AG04449 (cell line): ENCODE data around the gene DCAF15.

Experiments used
- CTCF ChIA-PET: fragments of 350-600 bp; formaldehyde crosslinking; extraction: SDS; loops from one replicate; lab custom pipeline; 2021; ENCODE audit warnings: antibody characterized with exemption; lab: Yijun Ruan, JAX
- POLR2A ChIA-PET: fragments of 400-600, 350-600 bp; formaldehyde crosslinking; extraction: SDS; loops from one replicate; lab custom pipeline; 2020; ENCODE audit warnings: antibody characterized with exemption, inconsistent platforms; lab: Yijun Ruan, JAX
- DNase-seq: peaks from one replicate; pipeline ENCODE4 v3.0.0-alpha.2; 2010; ENCODE audit warnings: low read depth, low spot score
- H3K4me3 ChIP-seq: 2 replicates; pipeline ENCODE4 v1.5.1; 2011; ENCODE audit warnings: low read depth, mild to moderate bottlenecking, control low read depth, low read length
- CTCF ChIP-seq: IDR thresholded peaks from one replicate; pipeline ENCODE4 v1.5.1; 2011; ENCODE audit warnings: mild to moderate bottlenecking, moderate library complexity, low read length, control low read depth, inconsistent platforms; ENCODE audit not compliant: insufficient read depth; ENCODE audit errors: missing control alignments

Gene DCAF15

GRCh38 chr19:13996928-13997630 is 44.8 kb downstream of the DCAF15 start:
- CTCF ChIA-PET: interaction anchor here (1.2 kb wide), 2 partner anchors 9 to 17 kb away, joined by 3 to 4 read pairs; no protein-coding TSS in a partner anchor
- no peak overlapping the region for H3K4me3 ChIP-seq
- TF ChIP-seq CTCF: no peak
- POLR2A ChIA-PET: interaction anchor here (0.6 to 1.0 kb wide), 2 partner anchors 9 to 297 kb away, joined by 3 read pairs; partner anchors contain the start of gene RFX1
- no peak for DNase-seq

GRCh38 chr19:13997631-13997962 is 45.3 kb downstream of the DCAF15 start:
- no peak overlapping the region for H3K4me3 ChIP-seq
- CTCF ChIA-PET: interaction anchor here (1.2 kb wide), 2 partner anchors 10 to 17 kb away, joined by 3 to 4 read pairs; no protein-coding TSS in a partner anchor
- no peak for TF ChIP-seq CTCF
- POLR2A ChIA-PET: interaction anchor here (0.6 to 1.0 kb wide), 2 partner anchors 9 to 296 kb away, joined by 3 read pairs; partner anchors contain the start of gene RFX1
- DNase-seq: no peak

- no peak for TF ChIP-seq CTCF
- ChIA-PET CTCF (interaction anchor here (0.6 to 1.5 kb wide), 3 partner anchors 11 to 118 kb away, joined by 3 to 4 read pairs (median 4); partner anchors contain the start of gene RLN3), POLR2A (interaction anchor here (0.7 kb wide), 1 partner anchor 45 kb away, joined by 5 read pairs; no protein-coding TSS in a partner anchor)
- DNase-seq: no peak
- no peak overlapping the region for H3K4me3 ChIP-seq
These were observed 46.1 kb downstream of the DCAF15 start for GRCh38 chr19:13998426-13998825.

- H3K4me3 ChIP-seq: no peak overlapping the region
- TF ChIP-seq CTCF: no peak
- no peak for DNase-seq
- ChIA-PET POLR2A (interaction anchor here (0.7 kb wide), 1 partner anchor 46 kb away, joined by 5 read pairs; no protein-coding TSS in a partner anchor), CTCF (interaction anchor here (1.5 kb wide), 1 partner anchor 29 kb away, joined by 4 read pairs; the partner anchor contains the start of gene RLN3)
These were observed 46.8 kb downstream of the DCAF15 start for GRCh38 chr19:13999085-13999484.

- POLR2A ChIA-PET: interaction anchor here (0.6 kb wide), 1 partner anchor 55 kb away, joined by 4 read pairs; no protein-coding TSS in a partner anchor
- no peak overlapping the region for H3K4me3 ChIP-seq
- CTCF ChIA-PET: interaction anchor here (1.3 kb wide), 2 partner anchors 71 to 74 kb away, joined by 4 read pairs; partner anchors contain the start of gene MISP3
- no peak for DNase-seq
- TF ChIP-seq CTCF: no peak
These were observed 48.5 kb downstream of the DCAF15 start for GRCh38 chr19:14000691-14001375.
